Chondrocyte (in vitro differentiated cells): ENCODE results near the gene PDE5A. TPM values are rescaled to one million over a fixed set of nuclear protein-coding genes. Genes with fewer than 3 reads are reported as not detected.
A peak's percentile ranks its signal among the peaks of the same experiment; 100 is the strongest.

Experiments
- DNase-seq: peaks from one replicate; pipeline ENCODE4 v3.0.0; 2021; ENCODE audit warnings: mixed read lengths, low spot score
- H3K27ac Mint-ChIP-seq: one replicate; pipeline ENCODE4 v1.8.0; 2021; ENCODE audit warnings: mild to moderate bottlenecking, moderate library complexity, mixed read lengths; ENCODE audit not compliant: unreplicated experiment
- H3K27me3 Mint-ChIP-seq: 2 replicates; pipeline ENCODE4 v1.8.0; 2021; ENCODE audit warnings: low read depth, mixed read lengths
- H3K36me3 Mint-ChIP-seq: 2 replicates; pipeline ENCODE4 v1.8.0; 2021; ENCODE audit warnings: low read depth, mixed read lengths
- H3K4me1 Mint-ChIP-seq: 2 replicates; pipeline ENCODE4 v1.8.0; 2021; ENCODE audit warnings: low read depth, mild to moderate bottlenecking, mixed read lengths
- H3K4me3 Mint-ChIP-seq: one replicate; pipeline ENCODE4 v1.8.0; 2021; ENCODE audit warnings: mild to moderate bottlenecking, moderate library complexity, mixed read lengths; ENCODE audit not compliant: unreplicated experiment
- H3K9me3 Mint-ChIP-seq: 2 replicates; pipeline ENCODE4 v1.8.0; 2021; ENCODE audit warnings: low read depth, mixed read lengths
- CTCF ChIP-seq: fragments of 200-600 bp; sonication (generic); IDR thresholded peaks from 2 replicates; pipeline ENCODE4 v1.5.0; 2021; ENCODE audit warnings: antibody characterized with exemption, mild to moderate bottlenecking, moderate library complexity
- long read RNA-seq: library from polyadenylated mRNA; stranded (forward); transcript quantifications from one replicate; pipeline ENCODE4 v2.0.0, GENCODE V29; 2021
- total RNA-seq: library from RNA; stranded (reverse); gene quantifications from 3 replicates; pipeline ENCODE4 v1.2.1, GENCODE V29; 2021

The PDE5A gene
- total RNA-seq: 7.0 to 21.8 TPM (median 17.0 TPM) in 3 replicates
- long read RNA-seq, full-length matches to known transcripts: 8 of 13 reads
- long read RNA-seq, partial matches to known transcripts: 0 of 13 reads
- long read RNA-seq, other reads (novel, unspliced or antisense): 5 of 13 reads

GRCh38 chr4:119628281-119629141 lies at the start of gene PDE5A:
Gene PDE5A (minus strand): TSS chr4:119628804. CDS start chr4:119628671, 133 bp downstream.
- H3K36me3 Mint-ChIP-seq: no peaks in the 10 kb centered on the region
- no peaks in the 10 kb centered on the region for H3K9me3 Mint-ChIP-seq
- peak within 1 kb of the TSS; percentile 96 for H3K27ac Mint-ChIP-seq
- H3K4me3 Mint-ChIP-seq: peak within 1 kb of the TSS; percentile 93
- peak; percentile 99 for TF ChIP-seq CTCF
- peak; percentile 82 for DNase-seq
- peaks cover 29% of the 10 kb centered on the region for H3K4me1 Mint-ChIP-seq
- H3K27me3 Mint-ChIP-seq: no peaks in the 10 kb centered on the region

DNA sequence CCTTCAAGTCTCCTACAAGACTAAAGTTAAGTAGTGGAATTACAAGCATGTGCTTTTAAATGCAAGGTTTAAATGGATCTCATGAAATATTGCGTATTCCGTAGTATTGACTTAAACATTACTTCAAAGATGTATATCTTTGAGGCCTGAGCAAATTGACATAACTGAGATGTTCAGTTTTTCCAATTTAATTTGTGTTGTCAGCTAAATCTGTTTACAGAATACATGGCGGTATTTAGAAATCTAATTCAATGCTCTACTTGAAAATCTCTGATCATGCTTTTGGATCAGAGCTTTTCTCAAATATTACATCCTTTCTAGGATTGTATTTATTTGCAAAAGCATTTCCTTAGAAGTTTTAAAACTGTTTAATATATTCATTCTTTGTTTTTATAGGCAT lies 47.5 kb upstream of the PDE5A start:
- no peak for TF ChIP-seq CTCF
- no peak overlapping the region for H3K4me3 Mint-ChIP-seq
- no peaks in the 10 kb centered on the region for H3K36me3 Mint-ChIP-seq
- H3K27me3 Mint-ChIP-seq: no peaks in the 10 kb centered on the region
- H3K4me1 Mint-ChIP-seq: peaks cover 16% of the 10 kb centered on the region
- no peak for DNase-seq
- H3K9me3 Mint-ChIP-seq: no peaks in the 10 kb centered on the region
- H3K27ac Mint-ChIP-seq: no peak overlapping the region

DNA sequence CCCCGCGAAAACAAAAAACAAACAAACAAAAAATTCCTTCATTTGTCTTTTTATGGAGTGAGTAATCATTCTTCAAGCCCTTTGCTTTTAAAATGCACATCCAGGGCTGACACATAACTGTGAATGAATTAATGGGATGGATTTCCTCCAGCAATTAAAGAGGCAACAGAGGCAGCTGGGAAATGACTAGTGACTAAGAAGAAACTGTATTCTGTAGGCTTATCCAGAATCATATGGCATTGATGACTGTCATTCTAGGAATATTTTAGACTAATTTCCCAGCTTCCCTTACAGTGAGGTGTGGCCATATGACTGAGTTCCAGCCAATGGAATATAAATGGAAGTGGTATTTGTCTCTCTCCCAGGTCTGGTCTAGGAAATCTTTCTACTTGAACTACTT lies 46.8 kb upstream of the PDE5A start:
- Mint-ChIP-seq H3K4me1 (peaks cover 16% of the 10 kb centered on the region), H3K36me3 (no peaks in the 10 kb centered on the region), H3K27ac (no peak overlapping the region), H3K9me3 (no peaks in the 10 kb centered on the region), H3K27me3 (no peaks in the 10 kb centered on the region), H3K4me3 (no peak overlapping the region)
- DNase-seq: no peak
- no peak for TF ChIP-seq CTCF

GRCh38 chr4:119672938-119673337 lies 44.3 kb upstream of the PDE5A start:
- Mint-ChIP-seq H3K4me1 (no peaks in the 10 kb centered on the region), H3K36me3 (no peaks in the 10 kb centered on the region), H3K4me3 (no peak overlapping the region), H3K9me3 (no peaks in the 10 kb centered on the region), H3K27me3 (no peaks in the 10 kb centered on the region), H3K27ac (no peak overlapping the region)
- TF ChIP-seq CTCF: no peak
- no peak for DNase-seq

DNA sequence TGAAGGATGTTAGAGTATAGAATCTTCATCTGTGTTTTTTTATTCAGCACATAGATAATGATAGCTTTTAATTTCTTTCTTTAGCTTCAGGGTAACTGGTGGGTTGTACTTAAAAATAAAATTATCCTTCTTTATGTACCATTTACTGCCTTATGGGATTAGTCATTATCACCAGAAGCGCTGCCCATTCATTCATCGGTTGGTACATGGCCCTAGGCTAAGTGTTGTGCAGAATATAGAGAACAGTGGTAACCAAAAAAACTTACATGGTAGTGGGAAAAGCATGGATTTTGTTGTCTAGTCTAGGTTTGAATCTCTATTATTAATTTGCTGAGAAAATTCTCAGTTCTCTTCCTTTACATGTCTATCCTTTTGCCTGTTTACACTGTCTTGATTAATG lies 43.5 kb upstream of the PDE5A start:
- no peak for TF ChIP-seq CTCF
- Mint-ChIP-seq H3K4me1 (no peaks in the 10 kb centered on the region), H3K36me3 (no peaks in the 10 kb centered on the region), H3K9me3 (no peaks in the 10 kb centered on the region), H3K27me3 (no peaks in the 10 kb centered on the region), H3K27ac (no peak overlapping the region), H3K4me3 (no peak overlapping the region)
- DNase-seq: no peak
